ENCODE measurements around the gene ZFP3. TPM values are rescaled to one million over a fixed set of nuclear protein-coding genes. Genes with fewer than 3 reads are reported as not detected.
"Not testable (repeated sequence)": the region's sequence is repeated elsewhere in the genome, so short reads cannot be mapped to it uniquely, and the experiment has no call there.

Gene ZFP3
- total RNA-seq, 1 donor from 2014 or later: 4.3 TPM

DNA sequence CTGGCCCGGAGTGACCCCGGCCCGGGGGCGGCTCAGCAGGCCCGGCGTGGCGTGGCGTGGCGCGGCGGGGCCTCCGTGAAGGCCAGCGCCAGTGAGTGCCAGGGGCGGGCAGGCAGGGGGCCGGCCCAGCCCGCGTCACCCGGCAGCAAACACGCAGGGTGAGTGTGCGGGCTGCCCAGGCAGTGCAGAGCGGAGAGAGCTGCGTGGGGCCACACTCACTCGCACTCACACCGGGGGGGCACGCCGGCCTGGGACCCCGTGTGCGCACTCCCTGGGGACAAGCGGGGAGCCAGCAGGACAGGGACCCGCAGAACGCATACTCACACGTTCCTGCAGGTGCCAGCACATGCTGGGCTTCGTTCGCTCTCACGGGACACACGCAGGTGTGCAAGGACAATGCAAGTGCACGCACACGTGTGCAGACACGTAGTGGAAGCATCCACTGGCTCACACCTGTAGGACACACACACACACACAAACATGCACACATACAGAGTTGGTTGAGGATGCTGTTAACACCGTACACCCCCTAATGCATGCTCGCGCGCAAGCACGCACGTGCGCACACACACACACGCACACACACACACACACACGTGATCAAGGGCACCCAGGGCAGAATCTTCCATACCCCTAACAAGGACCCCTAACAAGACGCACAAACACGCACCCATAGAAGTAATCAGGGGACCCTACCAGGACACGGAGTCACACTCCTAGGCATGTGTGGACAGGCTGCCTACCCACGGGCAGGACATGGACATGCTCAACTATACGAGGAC, 45.3 kb downstream of the ZFP3 start:
- intact Hi-C loops (cut with micrococcal nuclease): no loop called here

DNA sequence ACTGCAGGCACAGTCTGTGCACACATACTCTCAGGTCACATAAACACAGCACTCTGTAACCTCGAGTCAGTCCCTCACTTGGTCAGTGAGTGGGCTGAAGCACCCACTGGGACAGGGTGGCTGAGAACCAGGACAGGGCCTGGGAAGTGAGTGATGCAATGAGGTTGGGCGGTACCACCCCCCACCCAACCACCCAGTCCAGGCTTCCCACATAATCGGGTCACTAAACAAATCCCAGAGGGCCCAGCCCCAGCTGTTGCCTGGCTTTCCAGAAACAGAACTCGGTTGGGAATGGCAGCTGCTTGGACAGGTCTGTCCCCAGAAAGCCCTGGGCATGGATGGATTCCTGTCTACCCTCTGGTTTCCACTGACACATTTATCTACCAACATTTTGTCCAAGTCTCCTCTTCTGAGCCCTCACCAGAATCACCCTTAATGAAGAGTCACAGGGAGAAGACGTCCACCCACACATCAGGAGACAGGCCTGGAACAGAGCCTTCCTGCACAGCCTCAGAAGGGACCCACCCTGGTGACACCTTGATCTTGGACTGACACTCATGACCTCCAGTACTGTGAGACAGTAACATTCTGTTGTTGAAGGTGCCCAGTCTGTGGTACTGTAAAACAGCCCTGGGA, 46.0 kb downstream of the ZFP3 start:
- intact Hi-C loops (cut with micrococcal nuclease): not testable (repeated sequence)

DNA sequence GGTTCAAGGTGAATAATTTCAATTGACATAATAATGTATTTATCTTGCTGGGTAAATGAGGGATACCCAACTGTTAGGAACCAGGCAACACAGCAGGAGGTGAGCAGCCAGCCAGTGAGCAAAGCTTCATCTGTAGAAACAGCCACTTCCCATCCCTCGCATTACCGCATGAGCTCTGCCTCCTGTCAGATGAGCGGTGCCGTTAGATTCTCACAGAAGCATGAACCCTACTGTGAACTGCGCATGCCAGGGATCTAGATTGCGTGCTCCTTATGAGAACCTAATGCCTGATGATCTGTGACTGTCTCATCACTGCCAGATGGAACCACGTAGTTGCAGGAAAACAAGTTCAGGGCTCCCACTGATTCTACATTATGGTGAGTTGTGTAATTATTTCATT, 46.6 kb downstream of the ZFP3 start:
- intact Hi-C loops (cut with micrococcal nuclease): not testable (repeated sequence)

DNA sequence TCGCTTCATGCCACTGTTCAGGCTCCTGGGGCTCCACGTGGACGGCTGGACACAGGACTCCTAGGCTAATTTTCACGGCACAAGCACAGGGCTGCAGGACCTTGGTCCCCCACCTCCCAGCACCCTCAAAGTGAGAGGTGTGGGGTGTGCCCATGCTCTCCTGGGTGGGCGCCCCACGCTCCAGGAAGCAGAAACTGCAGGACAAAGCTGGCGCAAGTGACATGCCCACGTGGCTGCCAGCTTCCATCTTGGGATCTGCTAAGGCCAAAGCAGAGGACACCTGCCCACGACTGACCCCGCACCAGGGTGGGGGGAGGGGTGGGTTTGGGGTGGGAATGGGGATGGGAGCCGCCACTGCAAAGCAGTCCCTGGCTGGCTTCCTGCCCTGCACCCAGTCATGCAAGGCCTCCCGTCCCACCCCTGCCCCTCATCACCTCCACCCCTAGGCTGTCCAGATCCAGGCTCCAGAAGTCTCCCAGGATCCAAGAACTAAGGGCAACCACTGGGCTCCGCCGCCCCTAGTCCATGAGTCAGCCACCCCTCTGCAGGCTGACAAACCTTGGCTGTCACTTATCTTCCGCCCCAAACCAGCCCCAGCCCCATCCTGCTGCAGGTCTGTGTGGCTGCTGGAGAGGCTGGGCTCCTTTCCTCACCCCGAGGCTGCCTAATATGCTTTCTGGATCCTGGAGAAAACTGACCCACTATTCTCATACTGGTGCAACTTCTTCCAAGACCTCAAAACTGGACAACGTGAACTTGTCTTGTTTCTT, 48.6 kb downstream of the ZFP3 start:
- intact Hi-C loops (cut with micrococcal nuclease): no loop called here

DNA sequence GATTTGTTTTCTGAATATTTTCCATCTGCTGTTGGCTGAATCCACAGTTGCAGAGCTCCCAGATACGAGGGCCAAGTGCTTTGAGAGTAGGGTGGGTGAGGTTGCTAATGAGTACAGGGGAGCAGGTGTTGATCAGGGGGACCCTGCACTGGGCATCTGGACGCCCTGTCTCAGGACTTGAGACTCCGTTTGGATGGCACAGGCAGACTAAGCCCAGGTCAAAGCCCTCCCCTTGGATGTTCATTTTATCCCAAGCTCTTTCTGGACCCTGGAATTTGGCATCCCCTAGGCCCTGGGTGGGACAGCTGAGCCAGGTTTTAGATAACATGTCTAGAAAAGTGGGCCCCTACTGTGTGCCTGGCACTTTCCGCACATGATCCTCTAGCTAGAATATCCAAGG, 49.6 kb downstream of the ZFP3 start:
- intact Hi-C loops (cut with micrococcal nuclease): no loop called here

DNA sequence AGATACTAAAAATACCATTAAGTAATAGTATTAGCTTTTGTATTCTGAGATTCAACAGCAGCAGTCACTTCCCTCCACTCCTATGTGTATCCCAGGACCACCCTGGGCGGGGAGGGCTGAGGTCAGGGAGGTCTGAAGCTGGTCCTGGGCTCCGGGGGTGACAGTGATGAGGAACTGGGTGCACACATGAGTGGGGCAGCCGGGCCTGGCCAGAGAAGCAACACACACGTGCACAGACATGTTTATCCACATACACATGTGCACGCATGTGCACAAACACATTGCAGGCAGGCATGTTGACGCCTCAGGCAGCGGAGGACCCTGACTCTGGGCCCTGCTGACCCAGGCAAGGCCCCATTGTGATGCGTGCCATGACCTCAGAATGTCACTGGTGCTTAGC, 50.1 kb downstream of the ZFP3 start:
- intact Hi-C loops (cut with micrococcal nuclease): not testable (repeated sequence)

DNA sequence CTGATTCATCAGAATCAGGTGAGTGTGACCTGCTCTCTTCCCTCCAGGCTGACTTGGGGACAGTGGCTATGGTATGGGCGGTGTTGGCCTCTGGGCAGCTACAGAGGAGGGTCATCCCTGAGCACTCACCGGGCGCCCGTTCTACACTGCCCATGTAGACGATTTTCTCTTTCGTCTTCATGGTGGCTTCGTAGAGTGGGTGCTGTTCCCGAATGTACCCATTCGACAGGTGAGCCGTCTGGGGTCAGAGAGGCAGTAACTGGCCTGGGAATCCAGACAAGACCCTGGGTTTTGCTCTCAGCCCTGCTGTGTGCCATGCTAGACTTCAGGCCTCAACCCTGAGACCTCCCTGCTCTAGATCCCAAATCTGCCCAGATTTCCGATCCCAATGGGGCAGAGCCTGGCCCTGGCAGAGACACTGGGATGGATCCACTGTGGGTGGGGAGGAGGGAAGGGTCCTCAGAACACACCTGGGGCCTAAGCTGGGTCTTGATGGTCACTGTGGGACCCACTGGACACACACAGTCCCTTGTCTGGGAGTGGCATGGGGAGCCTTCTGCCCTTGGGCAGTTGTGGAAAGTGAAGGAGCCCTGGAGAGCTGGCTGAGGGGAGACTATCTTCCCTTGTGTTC, 50.8 kb downstream of the ZFP3 start:
- intact Hi-C loops (cut with micrococcal nuclease): no loop called here

DNA sequence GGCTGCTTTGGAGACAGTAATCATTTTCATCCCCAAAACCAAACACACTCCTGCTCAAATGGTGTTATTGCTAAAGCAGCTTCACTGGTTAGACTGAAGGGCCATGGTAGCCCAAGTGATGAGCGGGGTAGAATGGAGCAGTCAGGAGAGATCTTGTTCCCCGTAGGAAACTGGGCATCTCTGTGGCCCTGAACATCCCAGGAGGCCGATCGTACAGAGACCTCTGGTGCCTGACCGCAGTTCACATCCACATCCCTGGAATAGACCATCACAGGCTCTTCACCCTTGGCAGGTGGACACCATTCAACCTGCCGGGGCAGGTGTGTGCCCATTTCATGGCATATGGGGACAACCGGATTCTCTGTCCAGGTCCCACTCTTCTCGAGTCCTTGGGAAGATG, 51.5 kb downstream of the ZFP3 start:
- intact Hi-C loops (cut with micrococcal nuclease): not testable (repeated sequence)

DNA sequence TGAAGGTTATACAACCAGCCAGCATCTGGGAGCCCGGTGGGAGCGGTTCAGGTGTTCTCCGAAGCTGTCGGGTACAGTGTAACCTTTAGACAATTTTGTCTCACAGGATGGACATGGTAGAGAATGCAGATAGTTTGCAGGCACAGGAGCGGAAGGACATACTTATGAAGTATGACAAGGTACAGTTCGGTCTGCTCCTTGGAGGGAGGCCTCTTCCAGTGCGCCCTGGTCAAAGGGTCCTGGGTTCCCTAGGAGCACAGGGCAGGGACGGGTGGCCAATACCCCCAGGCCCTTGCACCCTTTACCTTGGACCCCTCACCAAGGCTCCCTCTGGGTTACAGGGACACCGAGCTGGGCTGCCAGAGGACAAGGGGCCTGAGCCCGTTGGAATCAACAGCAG, 52.0 kb downstream of the ZFP3 start:
- intact Hi-C loops (cut with micrococcal nuclease): not testable (repeated sequence)

DNA sequence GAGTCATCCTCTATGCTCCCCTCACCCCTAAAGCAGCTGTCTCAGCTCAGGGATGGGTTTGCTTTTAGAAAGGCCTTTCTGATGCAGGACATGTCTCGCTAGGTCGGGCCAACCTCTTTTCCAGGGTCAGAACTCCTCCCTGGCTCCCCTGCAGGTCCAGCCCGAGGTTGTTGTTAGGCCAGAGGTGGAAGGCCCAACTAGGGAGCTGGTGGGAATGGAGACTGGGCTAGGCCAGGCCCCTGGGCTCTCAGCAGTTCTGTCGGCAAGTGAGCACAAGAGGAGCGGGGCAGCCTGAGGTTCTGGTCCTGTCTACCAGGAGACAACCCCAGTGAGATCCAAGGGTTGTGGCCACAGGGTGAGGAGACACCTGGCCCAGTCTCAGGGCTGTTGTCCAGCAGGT, 52.4 kb downstream of the ZFP3 start:
- intact Hi-C loops (cut with micrococcal nuclease): not testable (repeated sequence)

DNA sequence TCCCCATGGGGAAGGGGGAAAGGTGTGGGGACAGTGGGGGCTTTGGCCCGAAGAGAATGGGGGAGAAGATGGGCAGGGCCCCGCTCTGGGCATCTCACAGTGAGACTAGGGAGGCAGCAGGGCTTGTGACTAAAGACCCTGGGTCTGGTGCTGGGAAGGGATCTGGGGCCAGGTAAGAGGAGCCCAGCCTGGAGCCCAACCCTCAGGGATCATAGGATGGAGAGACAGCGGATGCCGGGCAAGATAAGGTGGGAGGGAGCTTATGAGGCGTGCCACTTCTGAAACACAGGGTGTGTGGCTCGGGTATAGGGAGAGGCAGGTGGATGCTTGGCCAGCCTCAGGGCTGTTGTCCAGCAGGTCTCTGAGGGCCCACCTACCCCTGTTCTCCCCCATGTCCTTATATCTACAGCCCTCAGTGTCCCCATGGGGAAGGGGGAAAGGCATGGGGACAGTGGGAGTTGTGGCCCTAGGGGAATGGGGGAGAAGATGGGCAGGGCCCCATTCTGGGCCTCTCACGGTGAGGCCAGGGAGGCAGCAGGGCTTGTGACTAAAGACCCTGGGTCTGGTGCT, 53.0 kb downstream of the ZFP3 start:
- intact Hi-C loops (cut with micrococcal nuclease): no loop called here

DNA sequence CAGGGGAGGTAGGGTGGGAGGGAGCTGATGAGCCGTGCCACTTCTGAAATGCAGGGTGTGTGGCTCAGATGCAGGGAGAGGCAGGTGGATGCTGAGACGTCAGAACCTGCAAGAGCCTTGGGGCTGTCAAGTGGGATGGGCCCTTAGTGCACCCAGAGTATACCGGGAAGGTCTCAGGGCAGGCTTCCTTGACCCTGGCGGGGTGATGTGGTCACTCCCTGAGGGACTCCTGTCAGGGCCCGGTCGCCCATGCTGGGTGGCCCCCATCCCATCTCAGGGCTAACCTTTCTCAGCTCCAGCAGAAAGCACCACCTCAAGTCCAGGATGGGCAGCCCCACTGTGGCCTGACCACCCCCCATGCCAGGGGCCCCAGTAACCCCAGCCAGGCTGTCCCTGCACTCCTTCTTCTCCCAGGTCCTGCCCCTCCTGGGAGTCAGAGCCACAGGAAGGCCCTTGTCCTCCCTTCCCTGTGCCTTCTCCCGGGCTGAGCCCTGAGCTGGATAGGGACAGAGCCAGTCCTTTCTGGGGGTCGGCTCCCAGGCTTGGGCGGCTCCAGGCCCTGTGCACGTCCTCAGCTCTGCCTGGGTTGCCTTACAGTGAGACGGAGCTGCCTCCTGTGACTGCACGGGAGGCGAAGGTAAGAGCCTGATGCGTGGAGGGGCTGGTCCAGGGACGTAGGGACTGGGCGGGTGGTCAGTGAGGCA, 53.7 kb downstream of the ZFP3 start:
- intact Hi-C loops (cut with micrococcal nuclease): not testable (repeated sequence)

DNA sequence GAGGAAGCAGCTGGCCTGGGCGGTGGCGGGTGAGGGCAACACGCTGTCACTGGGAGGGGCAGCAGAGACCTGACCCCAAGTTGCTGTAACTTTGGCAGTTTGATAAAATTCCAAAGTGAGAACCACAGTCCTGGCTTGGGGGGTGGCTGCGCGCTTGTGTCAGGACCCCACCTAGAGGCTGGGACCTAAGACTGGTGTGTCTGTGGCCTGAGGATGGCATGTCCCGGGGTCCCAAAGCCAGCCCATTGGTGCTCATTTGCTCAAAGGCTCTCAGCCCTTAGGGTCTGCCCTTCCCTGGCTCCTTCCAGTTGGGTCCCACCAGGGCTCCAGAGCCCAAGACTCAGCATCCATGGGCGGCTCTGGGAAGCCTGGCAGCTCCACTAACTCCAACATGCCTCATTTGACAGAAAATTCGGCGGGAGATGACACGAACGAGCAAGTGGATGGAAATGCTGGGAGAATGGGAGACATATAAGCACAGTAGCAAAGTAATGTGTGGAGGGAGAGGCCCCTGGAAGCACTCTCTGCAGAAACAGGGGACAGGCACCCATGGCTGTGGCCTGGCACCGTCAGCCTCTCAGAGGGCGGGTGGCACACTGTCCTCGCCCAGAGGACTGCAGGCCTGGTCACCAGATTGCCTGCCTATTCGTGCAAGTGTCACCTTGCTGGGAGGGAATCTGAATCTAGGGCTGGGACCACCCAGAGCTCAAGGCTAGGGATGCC, 54.4 kb downstream of the ZFP3 start:
- intact Hi-C loops (cut with micrococcal nuclease): not testable (repeated sequence)

DNA sequence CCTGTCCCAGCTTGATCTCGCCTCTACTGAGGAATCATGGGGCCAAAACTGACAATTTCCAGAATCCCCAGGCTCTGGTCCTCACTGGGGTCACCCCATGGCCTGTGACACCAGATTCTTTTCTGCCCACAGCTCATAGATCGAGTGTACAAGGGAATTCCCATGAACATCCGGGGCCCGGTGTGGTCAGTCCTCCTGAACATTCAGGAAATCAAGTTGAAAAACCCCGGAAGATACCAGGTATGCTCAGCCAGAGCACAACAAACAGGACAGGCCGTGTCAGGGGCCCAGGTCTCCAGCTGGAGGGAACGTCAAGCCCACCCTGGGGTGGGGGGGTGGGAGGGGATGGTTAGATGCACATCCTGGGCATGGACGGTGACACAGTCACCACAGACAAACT, 55.0 kb downstream of the ZFP3 start:
- intact Hi-C loops (cut with micrococcal nuclease): no loop called here

DNA sequence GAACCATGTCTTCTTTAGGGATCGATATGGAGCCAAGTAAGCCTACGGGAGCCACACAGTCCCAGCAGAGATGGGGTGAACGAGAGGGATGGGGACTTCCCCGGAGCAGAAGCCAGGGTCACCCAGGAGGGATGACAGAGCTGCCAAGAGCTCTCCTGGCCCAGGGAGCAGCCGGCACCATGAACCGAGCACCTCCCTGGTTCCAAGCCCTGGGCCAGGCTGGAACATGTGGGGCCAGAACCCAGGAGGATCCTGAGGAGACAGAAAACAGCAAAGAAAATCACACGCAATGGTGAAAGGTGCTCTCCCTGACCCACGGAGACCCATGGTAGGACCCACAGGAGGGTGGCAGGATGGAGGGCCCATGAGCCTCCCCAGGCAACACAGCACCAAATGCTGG, 55.7 kb downstream of the ZFP3 start:
- intact Hi-C loops (cut with micrococcal nuclease): not testable (repeated sequence)

DNA sequence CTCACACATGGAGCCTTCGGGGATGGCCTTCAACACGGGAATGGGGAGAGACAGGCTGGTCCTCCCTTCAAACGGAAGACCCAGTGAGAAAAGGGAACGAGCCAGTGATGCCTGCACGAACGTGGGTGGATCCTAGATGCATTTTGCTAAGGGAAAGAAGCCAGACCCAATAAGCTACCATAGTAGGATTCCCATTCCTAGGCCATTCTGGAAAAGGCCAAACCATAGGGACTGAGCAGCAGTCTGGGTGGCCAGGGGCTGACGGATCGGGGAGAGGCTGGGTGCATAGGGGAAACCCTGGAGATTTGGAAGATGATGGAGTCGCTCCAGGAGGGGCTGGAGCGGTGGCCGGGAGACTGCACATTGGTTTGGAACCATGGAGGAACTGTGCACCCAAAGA, 56.3 kb downstream of the ZFP3 start:
- intact Hi-C loops (cut with micrococcal nuclease): not testable (repeated sequence)

DNA sequence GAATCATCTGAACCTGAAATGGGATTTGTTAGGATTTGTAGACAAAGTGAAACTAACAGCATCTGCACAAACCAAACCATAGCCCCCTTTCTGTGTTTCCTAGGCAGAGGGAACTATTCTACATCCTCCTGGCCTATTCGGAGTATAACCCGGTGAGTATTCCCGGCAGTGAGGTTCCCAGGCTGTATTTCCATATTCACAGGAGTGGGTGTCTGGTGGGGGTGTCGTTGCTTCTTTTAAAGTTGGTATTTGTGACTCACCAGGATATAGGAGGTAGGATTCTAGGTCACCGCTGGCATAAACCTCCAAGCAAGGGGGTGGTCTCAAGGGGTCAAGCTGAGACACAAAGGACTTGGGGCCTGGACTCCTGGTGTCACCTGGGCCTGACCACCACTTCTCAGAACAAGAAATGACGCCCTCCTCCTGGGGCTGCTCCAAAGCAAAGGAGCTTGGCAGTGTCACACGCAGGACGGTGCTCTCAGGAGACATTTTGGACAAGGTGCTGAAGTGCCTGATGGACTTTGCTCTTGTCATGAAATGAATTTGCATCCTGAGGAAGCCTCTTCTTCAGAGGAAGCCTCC, 57.0 kb downstream of the ZFP3 start:
- intact Hi-C loops (cut with micrococcal nuclease): not testable (repeated sequence)

DNA sequence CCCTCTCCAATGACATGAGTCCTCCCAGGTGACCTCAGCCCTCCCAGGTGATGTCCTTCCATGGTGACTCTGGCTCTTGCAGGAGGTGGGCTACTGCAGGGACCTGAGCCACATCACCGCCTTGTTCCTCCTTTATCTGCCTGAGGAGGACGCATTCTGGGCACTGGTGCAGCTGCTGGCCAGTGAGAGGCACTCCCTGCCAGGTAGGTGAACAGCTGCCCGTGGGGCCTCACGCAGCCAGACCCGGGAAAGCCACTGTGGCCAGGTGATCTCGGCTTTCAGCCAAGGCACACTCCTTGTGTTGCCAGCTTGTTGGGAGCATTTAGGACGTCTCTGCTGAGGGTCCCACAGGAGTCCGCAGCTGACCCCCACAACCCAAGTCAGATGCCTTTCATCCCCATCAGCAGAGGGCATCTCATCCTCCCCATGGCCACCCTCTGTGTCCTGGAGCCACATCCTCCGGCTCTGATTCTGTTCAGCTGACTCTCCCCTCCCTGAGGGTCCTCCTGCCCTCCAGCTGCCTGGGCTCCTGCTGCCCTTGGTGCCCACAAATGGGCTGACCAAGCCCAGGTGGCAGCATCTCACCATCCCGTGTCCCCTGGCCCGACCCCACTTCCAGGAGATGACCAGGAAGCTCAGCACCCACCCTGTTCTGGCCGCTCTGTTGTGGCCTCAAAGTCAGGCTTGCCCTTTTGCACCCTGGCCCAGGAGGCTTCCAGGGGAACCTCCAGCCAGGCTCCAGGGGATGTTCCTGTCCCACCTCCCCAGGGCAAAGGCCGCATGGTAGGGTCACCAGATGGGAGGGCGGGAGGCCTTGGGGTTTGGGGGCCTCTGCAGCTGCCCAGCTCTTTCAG, 57.7 kb downstream of the ZFP3 start:
- intact Hi-C loops (cut with micrococcal nuclease): no loop called here
